Stomach (tissue), 4 donors: ENCODE results near the gene SCRN1.

Experiments used
- CTCF ChIP-seq, 7 experiments: fragments of 450-650 bp in 4 of 7; fragments of 200-600 bp in 3 of 7; sonication (generic) in 3 of 7; IDR thresholded peaks; one replicate each; pipeline ENCODE4 v1.5.1; 2016 to 2019; ENCODE audit warnings: antibody characterized with exemption in 7 of 7, control low read depth in 2 of 7, mild to moderate bottlenecking in 1 of 7
- POLR2A ChIP-seq, 4 donors: fragments of 450-650 bp; IDR thresholded peaks; one replicate each; pipeline ENCODE4 v1.6.1; 2016; ENCODE audit warnings: antibody characterized with exemption in 4 of 4, control low read depth in 2 of 4, mild to moderate bottlenecking in 1 of 4, moderate library complexity in 1 of 4

- no peak for TF ChIP-seq CTCF (IDR thresholded peaks at IDR 0.05)
- no peak for TF ChIP-seq POLR2A (IDR thresholded peaks at IDR 0.05)
These were observed 14.0 kb downstream of the SCRN1 start for GRCh38 chr7:29975561-29975960.
